HEK293 (cell line): ENCODE data around the gene MYOM1.

ENCODE experiments used
- IKZF3 ChIP-seq: fragments of 450-650 bp; IDR thresholded peaks from 2 replicates; pipeline ENCODE4 v1.5.0; 2018; ENCODE audit warnings: missing biosample characterization, mild to moderate bottlenecking, missing genetic modification characterization, moderate library complexity
- ZFHX2 ChIP-seq: fragments of 450-650 bp; formaldehyde crosslinking; conservative IDR thresholded peaks from 2 replicates; pipeline ENCODE4 v1.5.1; 2016; ENCODE audit warnings: missing biosample characterization, missing genetic modification characterization
- ZNF121 ChIP-seq: fragments of 450-650 bp; formaldehyde crosslinking; IDR thresholded peaks from 2 replicates; pipeline ENCODE4 v1.5.1; 2016; ENCODE audit warnings: missing biosample characterization, missing genetic modification characterization

DNA sequence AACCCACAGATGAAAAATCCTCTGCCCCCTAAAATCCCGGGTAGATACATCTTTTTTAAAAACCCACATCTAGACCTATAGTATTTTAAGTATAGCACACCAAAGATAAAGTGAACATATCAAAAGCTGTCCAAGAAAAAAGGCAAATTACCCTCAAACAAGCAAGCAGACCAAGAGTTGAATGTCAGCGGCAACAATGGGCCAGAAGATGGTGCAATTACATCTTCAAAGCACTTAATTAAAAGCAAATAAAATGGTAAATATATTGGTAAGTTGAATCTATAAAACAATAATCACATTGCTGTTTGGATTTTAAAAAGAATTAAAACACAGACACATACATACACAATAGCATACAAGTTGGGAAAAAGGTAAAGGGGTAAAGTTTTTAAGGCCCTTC lies 98.5 kb downstream of the MYOM1 start:
- TF ChIP-seq IKZF3 (tag by site-specific recombination) (no peak), ZFHX2 (tag by site-specific recombination) (no peak), ZNF121 (tag by site-specific recombination) (no peak)
